HG03159 (cell line): ENCODE measurements around the gene TMEM184A.
A peak's percentile ranks its signal among the peaks of the same experiment; 100 is the strongest.
"Not testable (repeated sequence)": the region's sequence is repeated elsewhere in the genome, so short reads cannot be mapped to it uniquely, and the experiment has no call there.

ENCODE experiments used
- ATAC-seq: cut with Tn5 transposase; IDR thresholded peaks from one replicate; pipeline ENCODE4 v1.9.1; 2021; ENCODE audit warnings: mild to moderate bottlenecking, moderate library complexity; ENCODE audit not compliant: unreplicated experiment

TMEM184A gene

DNA sequence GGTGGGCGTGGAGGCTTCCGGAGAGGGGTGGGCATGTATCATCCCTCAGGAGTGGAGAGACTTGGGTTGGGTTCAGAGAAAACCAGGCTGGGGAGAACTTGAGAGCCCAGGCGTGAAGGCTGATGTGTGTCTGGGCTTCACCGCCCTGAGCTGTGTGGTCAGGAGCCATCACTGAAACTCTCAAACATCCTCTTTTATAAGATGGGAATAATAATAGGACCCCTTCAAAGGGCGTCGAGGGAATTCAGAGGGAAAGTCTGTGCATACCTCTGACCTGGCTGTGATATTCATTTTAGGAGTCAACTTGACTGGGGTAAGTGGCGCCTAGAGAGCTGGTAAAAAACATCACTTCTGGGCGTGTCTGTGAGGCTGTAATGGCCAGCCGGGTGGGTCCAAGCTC lies 34.9 kb upstream of the TMEM184A start:
- no peak for ATAC-seq

DNA sequence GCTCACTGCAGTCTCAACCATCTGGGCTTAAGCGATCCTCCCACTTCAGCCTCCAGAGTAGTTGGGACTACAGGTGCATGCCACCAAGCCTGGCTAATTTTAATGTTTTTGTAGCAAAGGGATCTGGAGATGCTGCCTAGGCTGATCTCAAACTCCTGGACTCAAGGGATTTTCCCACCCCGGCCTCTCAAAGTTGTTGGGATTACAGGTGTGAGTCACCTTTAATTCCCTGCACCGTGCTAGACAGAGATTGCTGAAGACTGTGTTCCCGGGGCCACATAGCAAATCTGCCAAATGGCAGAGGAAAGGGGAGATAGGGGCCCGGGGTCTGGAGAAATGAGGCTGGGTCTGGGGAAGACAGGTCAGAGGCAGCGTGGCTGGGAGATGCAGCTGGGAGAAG lies 34.5 kb upstream of the TMEM184A start:
- no peak for ATAC-seq

DNA sequence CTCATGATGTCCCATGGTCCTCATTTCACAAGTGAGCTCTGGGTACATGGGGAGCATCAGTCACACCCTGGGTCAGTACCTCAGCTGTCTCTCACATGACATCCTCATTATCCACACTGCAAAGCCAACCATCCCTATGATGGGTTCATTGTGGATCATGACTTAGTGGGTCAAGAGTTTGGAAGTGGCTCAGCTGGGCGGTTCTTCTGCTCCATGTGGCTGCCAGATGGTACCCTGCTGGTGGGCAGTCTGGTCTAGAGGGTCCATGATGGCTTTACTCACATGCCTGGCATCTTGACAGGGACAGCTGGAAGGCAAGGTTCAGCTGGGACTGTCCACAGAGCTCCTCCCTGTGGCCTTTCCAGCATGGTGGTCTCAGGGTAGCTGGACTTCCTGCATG lies 33.0 kb upstream of the TMEM184A start:
- ATAC-seq: no peak

DNA sequence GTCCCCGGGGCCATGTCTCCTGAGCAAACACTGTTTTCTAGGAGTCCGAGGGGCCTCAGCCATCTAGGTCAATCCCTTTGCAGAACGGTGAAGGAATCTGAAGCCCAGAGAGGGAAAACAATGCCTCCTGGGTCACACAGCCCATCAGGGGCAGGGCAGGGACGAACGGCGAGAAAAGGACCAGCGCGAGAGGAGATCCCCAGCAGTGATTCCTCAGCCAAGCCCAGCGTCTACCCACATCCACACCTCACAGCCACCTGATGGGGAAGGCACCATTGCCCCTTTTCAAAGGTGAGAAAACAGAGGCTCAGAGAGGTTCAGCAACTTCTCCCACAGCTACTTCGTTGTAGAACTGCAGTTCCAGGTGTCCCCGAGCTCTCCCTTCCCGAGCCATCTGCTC lies 31.7 kb upstream of the TMEM184A start:
- ATAC-seq: no peak

DNA sequence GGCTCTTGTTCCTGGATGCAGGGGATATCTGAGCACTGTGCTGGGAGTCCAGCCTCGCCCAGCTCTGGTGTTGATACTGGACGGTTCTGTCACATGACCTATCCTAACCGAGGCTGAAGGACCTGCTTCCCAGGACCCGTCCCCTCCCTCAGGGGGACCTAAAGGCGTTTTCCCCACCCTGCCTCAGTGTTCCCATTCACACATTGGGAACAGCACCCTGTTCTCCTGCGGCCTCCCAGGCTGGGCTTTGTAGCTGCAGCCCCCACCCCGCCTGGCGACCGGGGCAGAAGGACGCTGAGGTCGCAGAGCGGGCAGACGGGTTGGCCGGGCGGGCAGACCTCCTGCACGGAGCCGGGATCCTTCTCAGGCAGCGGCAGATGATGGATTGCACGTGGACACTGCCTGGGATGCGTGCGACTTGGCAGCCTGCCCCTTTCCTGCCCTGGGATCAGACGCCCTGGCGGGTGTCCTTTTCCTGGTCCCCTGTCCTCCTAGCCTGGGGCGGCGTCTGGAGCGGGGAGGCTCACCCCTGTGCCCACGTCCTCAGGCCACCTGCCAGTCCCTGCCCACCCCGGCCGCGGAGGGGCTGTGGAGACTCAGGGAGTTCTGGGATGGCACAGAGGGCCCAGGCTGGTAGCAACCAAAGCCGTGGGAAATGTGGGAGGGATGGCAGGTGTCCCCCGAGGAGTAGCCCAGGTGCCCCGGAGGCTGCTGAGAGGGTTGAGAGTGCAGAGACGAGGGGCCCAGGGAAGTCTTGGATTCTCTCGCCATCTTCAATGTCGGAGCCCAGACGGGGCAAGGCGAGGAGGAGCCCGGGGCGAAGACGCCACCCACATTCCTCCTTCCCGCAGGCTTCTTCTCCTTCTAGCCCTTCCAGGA lies 31.1 kb upstream of the TMEM184A start:
- ATAC-seq: no peak

DNA sequence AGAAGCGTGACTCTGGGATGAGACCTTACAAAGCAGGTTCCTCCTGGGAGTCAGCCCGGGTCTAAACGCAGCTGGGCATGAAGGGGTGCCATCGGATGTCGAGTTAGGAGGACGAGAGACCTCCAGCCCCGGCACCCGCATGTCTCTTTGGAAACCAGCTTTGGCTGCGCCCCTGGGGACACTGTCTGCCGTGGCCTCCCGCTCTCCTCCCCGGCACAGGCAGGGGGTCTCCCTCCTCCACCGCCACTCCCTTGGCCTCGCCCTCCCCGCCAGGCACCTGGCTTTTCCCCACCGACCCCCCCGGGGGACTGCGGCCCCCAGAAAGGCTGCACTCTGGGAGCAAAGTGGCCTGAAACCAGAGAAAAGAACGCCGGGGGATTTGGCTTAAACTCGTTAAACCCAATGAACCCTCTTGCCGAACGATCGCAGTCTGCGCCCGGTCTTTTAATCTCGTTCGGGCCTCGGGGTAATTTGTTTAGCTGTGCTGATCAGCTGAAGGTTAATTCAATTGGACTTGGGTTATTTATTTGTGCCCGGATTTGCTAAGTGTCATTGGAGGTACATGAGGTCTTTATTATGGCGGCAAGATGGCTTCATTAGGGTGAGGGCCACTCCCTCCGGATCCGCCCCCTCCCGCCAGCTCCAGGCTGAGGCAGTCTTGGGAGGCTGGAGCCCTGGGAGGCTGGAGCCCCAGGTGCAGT lies 30.3 kb upstream of the TMEM184A start:
- ATAC-seq: no peak

DNA sequence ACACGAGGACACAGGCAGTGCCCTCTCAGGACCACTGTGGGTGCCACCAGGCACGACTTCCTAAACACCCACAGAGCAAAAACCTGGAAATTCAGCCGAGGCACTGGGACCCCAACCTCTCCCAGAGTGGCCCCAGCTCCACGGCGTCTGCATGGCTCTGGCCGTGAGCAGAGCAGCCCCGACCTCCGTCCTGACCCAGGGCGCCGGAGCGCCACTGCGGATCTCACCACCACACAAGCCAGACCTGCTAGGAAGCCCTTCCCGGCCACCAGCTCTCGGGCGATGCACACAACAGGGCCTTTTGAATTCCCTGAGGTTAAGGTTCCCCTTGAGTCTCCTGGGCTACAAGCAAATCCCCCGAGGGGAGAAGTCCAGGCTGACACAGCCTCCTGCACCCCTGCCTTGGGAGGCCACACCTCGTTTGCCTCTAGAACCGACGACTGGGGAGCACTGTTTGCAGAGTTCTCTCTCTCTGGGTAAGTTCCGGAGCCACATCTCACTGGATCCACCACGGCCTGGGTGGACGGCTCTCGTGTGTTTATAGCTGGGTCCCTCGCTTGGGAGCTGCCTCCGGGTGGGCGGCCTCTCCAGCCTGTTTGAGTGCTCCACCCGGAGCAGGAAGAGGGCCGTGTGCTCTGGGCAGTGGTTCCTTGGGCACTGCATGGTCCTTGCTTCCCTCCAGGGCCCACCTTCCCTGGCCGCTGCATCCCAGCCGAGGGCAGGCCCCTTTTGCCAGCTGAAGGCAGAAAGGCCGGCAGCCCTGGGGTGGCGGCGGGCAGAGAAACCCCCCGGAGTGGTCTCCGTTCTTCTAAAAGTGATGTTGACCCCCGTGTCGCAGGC lies 29.4 kb upstream of the TMEM184A start:
- no peak for ATAC-seq

DNA sequence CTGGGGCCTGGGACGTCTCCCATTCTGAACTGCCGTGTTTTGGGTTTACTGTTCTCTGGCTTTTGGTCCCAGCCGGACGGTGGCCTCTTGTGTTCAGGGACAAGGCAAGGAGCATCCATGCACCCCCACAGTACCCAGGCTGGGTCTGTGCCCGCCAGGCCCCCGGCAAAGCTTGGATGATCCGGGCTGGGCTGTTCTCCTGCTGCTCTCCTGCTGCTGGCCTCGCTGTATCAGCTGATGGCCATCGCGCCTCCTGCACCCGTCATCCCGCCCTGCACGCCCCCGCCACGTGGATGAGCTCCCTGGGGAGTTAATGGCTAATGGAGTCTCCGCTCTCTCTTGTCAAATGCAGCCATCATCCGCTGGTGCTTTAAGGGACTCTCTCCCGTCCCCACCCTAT lies 28.7 kb upstream of the TMEM184A start:
- no peak for ATAC-seq

DNA sequence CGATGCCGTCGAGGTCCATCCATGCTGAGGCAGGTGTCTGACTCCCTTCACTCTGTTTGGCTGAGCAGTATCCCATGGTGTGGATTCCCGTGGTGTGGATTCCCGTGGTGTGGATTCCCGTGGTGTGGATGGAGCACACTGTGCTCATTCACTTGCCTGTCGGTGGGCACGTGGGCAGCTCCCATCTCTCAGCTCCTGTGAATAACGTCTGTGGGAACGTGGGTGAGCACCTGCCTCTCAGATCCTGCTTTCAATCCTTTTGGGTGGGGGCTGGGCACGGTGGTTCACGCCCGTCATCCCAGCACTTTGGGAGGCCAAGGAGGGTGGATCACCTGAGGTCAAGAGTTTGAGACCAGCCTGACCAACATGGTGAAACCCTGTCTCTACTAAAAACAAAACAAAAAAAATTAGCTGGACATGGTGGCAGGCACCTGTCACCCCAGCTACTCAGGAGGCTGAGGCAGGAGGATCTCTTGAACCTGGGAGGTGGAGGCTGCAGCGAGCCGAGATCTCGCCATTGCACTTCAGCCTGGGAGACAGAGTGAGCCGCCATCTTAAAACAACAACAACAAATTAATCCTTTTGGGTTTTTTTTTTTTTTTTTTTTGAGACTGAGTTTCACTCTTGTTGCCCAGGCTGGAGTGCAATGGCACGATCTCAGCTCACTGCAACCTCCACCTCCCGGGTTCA lies 27.4 kb upstream of the TMEM184A start:
- not testable (repeated sequence) for ATAC-seq

DNA sequence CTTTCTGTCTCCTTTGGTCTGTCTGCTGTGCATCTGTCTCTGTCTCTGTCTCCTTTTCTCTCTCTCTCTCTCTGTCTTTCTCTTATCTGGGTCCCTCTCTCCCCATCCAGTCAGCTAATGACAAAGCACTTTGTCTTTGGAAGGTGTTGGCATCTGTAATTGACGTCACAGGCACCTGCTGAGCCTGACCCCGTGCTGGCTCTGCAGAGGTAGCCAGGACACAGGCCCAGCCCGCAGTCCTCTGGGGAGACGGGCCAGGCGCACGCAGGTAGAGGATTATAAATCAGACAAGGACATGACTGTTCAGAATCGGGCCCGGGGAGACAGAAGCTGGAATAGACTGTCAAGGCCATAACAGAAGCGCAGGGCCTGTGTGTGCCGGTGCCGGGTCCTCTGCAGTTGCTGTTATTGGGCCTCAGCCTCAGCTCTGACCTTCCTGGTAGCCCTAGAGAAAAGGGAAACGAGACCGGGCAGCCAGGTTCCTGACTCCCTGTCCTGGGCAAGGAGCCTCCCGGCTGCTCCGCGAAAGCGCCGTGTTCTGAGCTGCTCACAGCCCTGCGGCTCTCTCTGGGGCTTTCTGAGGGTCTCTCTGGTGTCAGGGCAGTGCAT lies 24.5 kb upstream of the TMEM184A start:
- no peak for ATAC-seq

DNA sequence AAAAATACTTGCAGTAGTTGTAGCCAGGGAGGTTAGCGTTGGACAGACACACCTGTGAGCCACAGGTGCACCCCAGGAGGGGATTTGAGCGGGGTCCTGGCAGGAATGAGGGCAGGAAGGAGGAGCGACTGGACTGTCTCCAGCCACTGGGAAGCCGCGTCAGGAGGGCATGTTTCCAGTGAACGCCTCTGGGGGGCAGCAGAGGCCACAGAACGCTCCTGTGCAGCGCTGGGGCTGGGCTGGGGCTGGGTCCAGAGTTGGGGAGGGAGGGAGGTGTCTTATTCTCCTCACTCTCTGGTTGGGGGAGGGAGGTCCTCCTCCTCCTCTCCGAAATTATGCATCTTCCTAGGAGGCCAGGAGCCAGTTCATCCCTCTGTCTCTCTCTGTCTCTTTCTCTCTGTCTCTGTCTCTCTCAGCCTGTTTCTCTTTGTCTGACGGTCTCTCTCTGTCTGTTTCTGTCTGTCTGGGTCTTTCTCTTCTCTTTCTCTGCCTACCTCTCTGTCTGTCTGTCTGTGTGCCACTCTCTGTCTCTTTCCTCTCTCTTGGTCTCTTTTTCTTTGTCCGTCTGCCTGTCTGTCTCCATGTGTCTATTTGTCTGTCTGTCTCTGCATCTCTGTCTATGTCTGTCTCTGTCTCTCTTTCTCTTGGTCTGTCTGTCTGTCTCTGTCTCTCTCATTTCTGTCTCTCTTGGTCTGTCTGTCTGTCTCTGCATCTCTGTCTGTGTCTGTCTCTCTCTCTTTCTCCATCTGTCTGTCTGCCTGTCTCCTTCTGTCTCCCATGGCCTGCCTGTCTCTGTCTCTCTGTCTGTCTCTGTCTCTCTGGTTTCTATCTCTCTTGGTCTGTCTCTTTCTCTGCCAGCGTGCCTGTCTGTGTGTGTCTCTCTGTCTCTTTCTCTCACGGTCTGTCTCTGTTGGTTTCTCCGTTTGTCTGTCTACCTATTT lies 23.7 kb upstream of the TMEM184A start:
- no peak for ATAC-seq

DNA sequence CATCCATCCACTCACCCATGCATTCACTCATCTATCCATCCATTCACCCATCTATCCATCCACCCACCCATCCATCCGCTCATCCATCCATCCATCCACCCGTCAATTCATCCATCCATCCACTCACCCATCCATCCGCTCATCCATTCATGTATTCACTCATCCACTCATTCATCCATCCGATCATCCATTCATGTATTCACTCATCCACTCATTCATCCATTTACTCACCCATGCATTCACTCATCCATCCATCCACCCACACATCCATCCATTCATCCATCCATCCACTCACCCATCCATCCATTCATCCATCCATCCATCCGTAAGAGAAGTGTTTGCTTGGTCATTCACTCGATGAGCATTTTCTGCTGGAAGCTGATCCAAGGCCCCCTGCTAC lies 22.5 kb upstream of the TMEM184A start:
- ATAC-seq: no peak

DNA sequence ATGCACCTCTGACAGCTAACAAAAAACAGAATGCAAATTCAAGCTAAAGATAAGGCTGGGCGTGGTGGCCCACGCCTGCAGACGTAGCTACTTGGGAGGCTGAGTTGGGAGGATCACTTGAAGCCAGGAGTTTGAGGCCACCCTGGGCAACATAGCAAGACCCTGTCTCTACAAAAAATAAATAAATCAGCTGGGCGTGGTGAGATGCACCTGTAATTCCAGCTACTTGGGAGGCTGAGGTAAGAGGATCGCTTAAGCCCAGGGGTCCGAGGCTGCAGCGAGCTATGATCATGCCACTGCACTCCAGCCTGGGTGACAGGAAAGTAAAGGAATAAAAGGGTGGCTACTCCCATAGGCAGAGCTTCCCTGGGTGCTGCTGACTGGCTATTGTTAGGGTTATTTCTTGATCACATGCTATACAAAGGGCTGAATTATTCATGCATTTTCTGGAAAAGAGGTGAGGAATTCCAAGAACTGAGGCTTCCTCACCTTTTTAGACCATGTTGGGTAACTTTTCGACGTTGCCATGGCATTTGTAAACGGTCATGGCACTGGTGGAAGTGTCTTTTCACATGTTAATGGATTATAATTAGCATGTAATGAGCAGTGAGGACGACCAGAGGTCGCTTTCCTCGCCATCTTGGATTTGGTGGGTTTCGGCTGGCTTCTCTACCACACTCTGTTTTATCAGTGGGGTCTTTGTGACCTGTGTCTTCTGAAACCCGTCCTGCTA lies 20.7 kb upstream of the TMEM184A start:
- ATAC-seq: no peak

DNA sequence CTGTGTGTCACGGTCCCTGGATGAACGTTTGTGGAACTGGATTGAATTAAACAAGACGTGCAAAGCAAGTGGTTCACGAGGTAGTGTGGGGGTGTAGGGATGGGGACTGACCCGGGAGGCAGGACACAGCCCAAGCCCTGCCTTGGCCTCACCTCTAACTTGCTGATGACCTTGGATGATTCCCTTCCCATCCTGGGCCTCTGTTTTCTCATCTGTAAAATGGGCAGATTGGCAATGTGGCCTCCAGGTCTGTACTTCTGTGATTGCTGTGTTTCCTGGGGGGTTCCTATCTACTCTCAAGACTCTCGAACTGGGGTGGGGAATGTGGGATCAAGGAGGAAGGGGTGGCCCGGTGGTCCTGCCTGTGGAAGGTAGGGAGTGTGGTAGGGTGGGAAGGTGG lies 19.8 kb upstream of the TMEM184A start:
- no peak for ATAC-seq

DNA sequence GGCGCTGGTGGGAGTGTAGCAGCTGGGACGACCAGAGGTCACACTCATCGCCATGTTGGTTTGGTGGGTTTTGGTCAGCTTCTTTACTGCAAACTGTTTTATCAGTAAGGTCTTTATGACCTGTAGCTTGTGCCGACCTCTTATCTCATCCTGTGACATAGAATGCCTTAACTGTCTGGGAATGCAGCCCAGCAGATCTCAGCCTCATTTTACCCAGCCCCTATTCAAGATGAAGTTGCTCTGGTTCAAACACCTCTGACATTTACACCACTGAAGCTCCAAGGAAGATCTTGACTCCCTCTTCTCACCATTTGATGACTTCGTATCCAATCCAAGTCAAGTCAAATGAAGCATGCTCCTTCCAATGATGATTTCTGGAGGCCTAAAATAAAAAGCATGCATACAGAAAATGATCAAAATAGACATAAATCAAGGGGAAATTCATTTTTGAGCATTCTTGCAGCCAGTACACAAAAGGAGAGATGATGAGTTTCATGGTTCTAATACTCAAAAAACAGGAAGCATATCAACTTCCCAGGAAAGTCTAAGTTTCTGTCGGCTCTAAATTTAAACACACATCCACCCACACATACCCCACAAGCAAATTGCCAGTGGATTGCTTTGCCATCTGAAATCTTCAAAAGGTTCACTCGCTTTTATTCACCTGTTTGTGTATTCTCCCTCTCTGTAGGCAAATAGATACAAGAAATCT lies 16.3 kb upstream of the TMEM184A start:
- ATAC-seq: no peak

DNA sequence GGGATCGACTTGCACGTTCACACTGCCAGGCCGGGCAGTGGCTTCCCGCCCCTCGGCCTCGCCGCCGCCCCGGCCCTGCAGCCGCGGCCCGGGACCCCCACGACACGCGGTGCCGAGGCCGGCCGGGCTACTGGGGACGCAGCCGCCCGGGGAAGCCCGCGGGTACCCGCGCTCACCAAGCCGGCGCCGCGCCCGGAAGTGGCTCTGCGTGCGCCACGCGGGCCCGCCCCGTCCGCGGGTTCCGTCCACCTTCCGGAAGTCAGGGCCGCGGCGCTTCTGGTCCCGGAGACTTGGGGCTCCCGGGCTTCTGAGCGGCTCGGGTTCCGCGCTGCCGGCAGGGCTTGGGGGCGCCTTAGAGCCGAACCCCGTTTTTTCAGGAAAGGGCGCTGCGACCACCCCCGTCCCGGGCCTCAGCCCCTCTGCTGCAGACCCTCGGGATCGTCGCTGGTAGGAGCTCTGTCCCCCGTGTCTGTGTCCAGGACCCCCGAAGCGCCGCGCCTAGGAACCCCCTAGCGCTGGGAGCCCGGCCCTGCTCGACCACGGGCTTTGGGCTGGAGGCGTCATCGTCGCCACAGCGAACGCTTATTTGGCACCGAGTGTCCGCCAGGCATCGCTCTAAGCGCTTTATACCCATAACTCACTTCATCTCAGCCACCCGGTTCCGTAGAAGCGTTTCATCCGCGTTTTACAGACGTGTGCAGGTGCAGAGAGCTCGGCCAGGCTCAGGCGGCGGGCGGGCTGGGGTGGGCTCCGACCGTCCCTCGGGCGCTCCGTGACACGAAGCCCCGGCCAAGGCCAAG lies 14.0 kb upstream of the TMEM184A start, which contains the start of gene PSMG3:
PSMG3 (minus strand) TSS at position 200 of the 800 bp plus-strand sequence. CDS start 693 bp downstream, outside the sequence.
- ATAC-seq: peak; percentile 89

DNA sequence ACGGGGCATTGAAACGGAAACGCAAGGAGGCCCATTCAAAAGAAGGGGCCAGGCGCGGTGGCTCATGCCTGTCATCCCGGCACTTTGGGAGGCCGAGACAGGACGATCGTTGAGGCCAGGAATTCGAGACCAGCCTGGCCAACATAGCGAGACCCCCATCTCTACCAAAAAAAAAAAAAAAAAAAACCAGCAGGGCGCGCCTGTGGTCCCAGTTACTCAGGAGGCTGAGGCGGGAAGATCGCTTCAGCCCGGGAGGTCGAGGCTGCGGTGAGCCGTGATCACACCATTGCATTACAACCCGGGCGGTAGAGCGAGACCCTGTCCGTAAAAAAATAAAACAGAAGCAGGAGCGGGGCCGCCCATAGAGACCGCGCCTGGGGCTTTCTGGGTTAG lies 13.4 kb upstream of the TMEM184A start:
- ATAC-seq: no peak
